Measurements from ENCODE around the gene RPS6KA2.

RPS6KA2 gene

GRCh38 chr6:166613027-166613426, 14.0 kb downstream of the RPS6KA2 start:
- DNase-seq: no peak

- DNase-seq: no peak
Observed at GRCh38 chr6:166612471-166612881, 14.6 kb downstream of the RPS6KA2 start.

DNA sequence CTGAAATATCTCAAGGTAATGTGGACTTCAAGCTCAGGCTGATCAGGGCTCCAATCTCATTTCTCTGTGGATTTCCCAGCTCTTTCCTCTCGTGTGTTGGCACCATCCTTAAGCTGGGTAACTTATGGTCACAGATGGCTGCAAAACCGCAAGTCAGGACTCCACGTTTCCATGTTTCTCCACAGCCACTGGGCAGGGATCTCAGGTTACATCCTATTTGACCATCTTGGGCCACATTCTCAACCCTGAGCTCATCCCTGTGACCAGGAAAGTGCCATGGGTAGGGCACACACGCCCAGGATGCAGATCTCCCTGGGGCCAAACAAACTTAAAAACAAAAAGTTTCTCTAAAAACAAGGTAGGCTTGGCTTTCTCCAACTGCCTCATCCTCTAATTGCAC, 15.4 kb downstream of the RPS6KA2 start:
- no peak for DNase-seq

GRCh38 chr6:166610069-166610468, 17.0 kb downstream of the RPS6KA2 start:
- DNase-seq: no peak

DNA sequence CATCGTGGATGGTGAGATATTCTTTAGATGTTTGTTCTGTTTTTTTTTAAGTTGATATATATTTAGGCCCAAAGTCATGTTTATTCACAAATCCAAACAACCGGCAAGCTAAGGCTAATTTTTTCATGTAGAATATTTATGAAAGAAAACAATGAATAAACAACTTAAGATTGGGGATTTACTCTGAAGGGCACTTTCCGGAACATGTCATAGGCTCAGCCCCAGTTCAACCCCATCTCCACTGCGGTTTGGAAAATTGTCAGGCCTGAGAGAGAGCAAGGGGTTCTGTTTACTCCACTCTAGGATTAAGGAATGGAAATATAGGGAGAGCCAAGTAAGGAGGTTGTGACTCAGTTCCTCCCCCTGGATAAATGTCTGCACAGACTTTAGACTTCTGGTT, 18.3 kb downstream of the RPS6KA2 start:
- no peak for DNase-seq

DNA sequence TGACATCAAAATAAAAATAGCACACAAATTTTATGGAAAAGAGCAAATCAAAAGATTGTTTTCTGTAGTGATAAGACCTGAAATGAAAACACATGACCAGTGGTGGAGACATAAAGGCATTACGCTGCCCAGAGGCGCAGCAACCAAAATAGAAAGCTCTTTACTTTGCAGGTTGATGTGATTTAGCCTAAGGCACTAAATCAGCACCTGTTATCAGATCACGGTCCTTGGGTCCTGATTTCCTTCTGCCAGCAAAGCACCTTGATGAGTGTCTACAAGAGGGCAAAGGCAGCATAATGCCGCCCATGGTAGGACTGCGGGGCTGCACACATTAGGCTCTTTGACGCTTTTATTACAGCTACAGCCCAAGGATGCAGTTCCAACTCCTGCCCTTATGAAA, 21.3 kb downstream of the RPS6KA2 start:
- DNase-seq: no peak

GRCh38 chr6:166604911-166605310, 22.1 kb downstream of the RPS6KA2 start:
- no peak for DNase-seq

DNA sequence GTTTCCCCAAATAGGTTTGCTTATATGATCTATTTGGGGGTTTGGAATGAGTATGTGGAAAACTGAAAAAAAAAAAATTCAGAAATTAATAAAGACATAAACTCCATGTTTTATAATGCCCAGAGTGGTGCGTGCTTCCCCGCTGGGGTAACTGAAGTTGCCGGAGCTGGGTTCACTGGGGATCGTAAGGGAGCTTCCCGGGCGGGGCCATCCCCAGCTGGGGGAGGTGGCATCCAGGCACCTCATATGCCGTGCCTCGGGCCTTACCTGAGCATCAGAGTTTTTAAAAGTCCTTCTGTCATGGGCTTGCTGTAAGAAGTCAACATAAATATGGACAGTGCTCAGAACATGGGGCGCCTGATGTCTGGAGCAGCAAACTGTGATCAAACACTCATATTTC, 22.7 kb downstream of the RPS6KA2 start:
- DNase-seq: no peak

- DNase-seq: peak in 1 of 3 donors; percentile 38
Observed at GRCh38 chr6:166603043-166603690, 23.9 kb downstream of the RPS6KA2 start.

DNA sequence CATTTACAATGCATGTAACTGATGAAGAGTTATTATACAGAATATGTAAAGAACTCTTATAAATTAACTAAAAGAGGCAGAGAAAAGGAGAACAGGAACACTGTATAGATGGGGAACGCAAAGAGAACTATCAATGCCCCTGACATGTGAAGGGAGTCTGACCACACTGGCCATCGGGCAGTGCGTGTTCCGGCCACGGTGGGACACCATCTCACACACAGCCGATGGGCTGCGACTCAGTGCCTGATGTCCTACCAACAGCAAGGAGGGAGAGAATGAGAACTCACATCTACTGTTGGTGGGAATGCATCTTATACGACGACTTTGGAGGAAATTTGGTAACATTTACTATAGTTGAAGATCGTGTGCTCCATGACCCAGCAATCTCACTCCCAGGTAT, 25.1 kb downstream of the RPS6KA2 start:
- DNase-seq: no peak

DNA sequence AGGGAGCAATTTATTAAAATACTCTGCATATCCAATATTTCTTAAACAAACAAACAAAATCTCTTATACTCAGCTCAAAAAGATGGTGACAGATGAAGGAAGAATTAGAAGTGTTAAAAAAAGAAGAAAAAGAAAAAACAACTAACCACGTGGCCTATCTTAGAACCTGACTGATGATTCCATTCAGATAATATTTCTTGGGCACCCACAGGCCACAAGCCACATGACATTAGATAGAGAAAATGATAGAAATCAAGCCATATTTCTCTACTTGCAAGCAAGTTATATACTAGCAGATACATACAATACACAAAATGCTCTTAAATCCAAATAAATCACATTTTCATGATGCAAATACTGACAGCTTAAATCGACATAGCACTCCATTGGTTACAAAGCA, 26.1 kb downstream of the RPS6KA2 start:
- DNase-seq: no peak

DNA sequence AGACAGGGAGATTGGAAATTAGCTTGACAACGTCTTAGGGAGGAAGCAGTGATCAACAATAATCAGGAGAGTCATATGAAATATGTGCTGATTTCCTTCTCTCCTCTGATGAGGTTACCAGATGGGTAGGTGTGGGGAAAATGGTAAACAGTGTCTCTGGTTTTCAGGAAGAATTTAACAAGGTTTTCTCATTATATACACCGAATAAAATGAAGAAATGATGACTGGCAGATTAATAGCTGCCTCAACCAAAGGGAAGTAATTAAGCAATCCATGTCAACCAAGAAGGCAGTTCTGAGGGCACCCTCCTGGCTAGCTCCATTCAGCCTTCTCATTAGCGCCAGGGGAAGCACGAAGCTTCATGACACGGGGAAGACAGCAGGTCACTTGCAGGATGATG, 27.8 kb downstream of the RPS6KA2 start:
- peak; percentile 34 to 44 (median 40) for DNase-seq

DNA sequence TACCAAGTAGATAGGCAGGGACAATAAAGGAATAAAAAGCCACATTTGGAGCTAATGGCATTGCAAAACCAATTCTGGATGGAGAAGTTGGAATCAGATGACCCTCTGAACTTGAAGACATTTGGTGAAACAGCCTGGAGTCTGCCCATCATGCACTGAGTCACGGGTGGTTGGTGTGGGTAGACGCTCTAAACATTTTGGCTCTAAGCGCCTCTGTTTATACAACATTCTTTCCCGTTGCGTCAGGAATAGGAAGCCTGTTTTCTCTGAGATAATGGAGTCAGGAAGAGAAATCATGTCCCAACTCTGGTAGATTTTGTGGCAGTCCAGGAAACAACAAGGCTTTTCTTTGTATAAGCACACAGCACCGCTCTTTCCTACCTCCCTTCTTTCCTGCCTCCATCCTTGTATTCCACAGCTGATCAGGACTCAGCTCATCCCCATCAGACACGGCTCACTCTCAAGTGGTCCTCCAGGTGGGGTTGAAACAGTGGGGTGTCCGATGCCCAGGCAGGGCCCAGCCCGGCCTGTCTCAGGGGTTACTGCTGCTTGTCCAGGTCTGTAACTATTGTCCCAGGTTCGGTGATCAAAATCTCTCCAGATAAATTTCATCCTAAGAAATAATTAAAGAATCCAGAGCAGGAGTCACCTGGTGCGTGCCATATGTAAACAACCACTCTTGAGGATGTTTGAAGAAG, 28.5 kb downstream of the RPS6KA2 start:
- DNase-seq: peak; percentile 86 to 94 (median 90)

DNA sequence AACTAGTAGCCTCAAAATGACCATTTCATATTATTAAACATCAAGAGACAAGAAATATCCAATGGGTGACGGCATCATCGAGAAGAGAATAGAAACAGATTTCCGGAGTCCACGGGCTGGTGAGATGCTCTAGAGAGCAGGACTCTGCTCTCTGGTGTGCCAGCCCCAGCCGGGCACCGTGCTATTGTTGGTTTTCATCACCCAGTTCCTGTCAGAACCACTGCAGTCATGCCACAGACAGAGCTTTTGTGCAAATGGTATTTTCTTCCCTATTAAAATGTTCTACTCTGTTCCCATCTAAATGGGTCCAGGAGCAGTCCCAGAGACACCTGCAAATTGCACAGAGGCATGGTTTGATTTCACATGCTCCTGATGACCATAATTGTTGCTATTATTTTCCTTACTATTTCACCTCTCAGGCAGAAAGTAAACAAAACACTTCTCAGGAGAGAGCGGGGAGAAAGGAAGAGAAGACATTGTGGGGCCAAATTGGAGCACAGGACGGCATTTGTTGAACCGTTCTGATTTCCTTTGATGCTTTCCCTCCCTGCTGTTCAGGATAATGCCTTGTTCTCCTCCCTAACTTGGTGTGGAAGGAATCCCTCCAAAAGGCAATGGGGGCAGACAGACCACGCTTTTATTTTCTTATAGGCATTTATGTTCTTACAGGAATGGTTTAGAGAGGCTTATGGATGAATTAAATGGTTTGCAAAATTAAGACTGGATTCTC, 29.2 kb downstream of the RPS6KA2 start:
- DNase-seq: no peak

DNA sequence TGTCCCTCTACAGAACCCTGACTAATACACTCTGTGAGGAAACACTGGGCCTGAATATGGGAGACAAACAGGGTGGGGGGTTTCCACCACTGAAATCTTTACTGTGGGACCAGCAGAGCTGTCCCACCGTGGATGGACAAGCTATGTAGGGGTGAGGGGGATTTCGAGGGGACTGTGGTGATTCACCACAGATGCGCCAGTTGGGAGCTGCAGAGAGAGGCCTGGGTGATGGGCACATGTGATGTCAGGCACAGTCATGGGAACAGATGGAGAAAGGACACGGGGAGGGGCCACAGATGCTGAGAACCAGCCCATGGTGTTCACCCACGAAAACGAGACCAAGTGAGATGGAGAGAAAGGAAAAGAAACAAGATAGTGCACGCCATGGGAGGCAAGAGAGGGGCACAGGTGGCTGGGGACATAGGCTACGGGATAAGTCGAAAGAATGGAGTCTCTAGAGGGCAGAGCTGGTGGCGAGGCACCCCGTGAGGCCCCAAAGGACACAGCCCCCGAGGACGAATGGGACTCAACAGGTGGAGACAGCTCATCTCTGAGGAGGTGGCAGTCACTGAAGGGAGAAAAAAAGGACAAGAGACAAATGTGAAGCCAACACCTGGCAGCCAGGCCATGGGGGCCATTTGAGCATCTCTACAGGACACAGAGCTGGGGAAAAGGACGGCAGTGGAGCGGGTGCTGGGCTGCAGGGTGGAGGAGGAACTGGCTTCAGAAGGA, 30.1 kb downstream of the RPS6KA2 start:
- DNase-seq: peak; percentile 67 to 90 (median 85)

GRCh38 chr6:166595949-166596348, 31.1 kb downstream of the RPS6KA2 start:
- no peak for DNase-seq

DNA sequence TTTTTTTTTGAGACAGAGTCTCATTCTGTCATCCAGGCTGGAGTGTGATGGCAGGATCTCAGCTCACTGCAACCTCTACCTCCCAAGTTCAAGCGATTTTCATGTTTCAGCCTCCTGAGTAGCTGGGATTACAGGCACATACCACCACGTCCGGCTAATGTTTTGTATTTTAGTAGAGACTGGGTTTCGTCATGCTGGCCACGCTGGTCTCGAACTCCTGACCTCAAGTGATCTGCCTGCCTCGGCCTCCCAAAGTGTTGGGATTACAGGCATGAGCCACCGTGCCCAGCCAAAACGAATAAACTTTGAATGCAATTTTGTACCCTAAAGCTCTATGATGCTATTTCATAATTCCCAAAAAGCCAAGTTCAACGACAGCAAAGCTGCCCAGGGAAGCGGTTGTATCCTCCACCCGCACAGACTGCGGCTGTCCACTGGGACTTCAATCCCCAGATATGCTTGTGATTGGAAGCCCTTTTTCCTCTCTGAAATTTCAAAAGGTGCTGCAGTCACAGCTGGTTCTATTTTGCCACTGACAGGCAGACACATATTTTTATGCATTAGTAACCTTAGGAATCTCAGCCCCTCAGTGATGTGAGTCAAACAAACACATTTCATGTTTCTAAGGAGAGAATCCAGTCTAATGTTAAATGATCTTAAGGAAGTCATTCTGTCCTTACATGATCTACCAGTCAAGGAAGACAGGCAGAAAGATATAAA, 31.8 kb downstream of the RPS6KA2 start:
- DNase-seq: no peak

DNA sequence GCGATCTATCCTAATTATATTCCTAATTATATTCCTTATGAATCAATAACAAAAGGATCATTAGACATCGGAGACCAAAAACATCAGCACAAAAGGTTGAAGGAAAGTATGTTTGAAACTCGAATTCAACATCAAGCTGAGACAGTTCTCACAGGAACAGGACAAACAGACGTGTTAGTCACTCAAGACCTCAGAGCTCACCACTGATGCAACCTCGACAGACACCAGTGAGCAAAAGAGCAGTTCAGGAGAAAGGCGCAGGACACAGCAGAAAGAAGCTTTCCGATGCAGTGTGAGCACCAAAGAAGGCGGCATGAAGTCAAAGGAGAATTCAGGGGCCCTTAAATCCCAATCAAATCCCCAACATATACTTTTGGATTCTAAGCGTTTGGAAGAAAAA, 34.2 kb downstream of the RPS6KA2 start:
- peak; percentile 48 to 62 (median 59) for DNase-seq

DNA sequence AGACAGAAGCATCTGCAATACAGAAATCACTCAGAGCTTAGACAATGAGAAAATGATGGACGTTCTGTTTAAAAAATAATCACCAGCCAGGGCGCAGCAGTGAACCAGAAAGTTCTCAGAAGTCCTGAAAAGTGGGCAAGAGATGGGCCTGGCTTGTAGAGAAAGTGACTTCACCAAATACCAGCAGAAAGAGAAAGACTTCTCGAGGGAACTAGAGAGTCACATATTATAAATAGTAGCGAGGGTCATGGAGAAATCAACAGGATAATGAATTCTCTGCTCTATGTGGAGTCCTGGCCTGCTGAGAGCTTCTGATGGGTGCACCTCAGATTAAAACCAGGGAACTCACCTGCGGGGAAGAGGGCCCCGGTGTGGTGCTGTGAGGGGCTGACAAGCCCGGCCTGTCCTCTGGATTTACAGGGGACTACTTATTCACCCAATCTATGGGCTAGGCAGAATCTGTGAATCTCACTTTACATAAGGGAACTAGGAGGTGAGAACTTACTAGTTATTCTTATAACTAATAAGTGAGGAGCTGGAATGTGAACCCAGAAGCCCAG, 35.0 kb downstream of the RPS6KA2 start:
- no peak for DNase-seq

GRCh38 chr6:166591026-166591425, 36.0 kb downstream of the RPS6KA2 start:
- DNase-seq: no peak

DNA sequence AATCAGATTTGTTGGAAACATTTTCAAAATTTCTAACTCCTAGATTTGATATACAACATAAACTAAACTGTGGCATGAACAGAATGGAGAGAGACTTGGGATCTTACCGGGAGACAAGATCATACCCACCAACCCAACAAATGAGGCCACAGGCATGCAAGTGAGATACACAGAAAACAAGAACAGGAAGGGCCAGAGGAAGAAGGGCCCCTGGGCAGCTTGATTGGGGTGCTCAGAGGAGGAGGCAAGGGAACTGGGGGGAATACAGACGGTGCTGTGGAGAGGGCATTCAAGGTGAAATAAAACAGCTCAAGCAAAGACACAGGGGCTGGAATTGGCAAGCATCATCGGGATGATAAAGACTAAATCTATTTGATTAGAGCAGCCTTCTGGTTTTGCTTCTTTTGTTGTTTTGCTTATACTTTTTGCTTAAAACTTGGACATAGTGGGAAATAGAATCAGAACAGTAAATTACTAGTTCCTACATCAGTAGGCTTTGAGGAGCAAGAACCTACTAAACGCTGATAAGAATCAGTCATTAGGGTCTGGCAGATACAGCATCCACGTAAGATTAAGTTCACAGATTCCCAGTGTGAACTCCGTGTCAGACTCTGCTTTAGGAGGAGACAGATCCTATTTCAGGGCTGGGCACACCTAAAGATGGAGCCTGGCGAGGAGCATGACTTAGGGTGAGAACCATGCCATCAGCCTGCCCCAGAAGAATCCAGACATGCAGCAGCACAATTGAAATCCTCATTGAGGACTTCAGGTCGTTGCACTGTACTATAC, 37.1 kb downstream of the RPS6KA2 start:
- no peak for DNase-seq
